Hematopoietic multipotent progenitor cell (in vitro differentiated cells): Measurements from ENCODE around the gene WNK2. TPM values are rescaled to one million over a fixed set of nuclear protein-coding genes. Genes with fewer than 3 reads are reported as not detected.

Experiments
- DNase-seq, 3 donors: peaks; one replicate each; pipeline ENCODE4 v3.0.0-alpha.2; 2011 to 2015; ENCODE audit warnings: low read depth in 2 of 3, low spot score in 2 of 3
- total RNA-seq: library from RNA; depleted of rRNA; stranded (reverse); fragments of >200 nt; gene quantifications from one replicate; pipeline ENCODE4 v1.2.3, GENCODE V29; 2012

WNK2 gene
- total RNA-seq, 1 donor: under 0.01 TPM

DNA sequence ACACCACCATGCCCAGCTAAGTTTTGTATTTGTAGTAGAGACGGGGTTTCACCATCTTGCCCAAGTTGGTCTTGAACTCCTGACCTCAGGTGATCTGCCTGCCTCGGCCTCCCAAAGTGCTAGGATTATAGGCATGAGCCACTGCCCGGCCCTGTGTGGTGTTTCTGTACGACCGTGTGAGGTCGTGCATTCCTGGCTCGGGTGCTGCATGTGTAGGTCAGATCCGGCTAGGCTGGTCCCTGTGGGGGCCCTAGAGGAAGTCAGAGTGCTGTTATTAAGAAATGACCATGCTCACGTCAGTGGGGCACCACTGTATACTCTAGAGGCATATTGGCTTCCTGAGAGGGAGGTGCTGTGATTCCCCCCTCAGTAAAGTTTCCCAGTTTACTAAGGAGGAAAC lies 13.7 kb downstream of the WNK2 start:
- DNase-seq: no peak

DNA sequence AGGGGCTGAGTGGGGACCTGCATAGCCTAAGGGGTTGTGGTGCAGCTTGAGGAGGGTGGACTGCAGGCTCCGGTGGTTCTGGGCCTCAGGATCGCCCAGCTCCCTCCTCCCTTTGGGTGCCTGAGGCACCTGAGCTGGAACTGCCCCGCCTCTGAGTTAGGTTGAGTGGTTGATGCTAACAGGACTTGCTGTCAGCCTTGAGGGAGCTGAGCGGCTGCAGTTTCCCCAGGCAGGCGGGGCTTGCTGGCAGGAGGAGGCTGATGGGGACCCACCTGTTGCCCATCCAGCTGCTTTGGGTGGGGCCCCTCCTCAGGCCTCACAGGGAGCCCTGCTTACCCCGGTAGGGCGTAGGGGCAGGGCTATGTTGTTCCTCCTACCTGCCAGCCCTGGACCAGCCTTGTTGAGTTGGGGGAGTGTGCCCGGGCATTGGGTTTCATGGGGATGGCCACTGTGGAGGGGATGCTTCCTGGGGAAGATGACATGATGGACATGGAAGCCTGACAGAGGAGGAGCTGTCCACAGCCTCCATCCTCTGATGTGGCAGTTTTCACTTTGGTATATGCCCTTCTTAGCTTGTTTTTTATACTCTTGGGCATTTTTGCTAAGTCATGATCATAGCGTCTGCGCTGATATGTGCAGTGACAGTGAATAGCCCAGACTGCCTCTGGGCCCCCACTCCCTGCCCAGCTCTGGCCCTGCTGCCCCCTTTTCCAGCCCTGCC lies 14.3 kb downstream of the WNK2 start:
- peak in 1 of 3 donors; percentile 54 for DNase-seq

- DNase-seq: no peak
These were observed 15.1 kb downstream of the WNK2 start for GRCh38 chr9:93198838-93199625.

GRCh38 chr9:93200449-93200742 lies 16.5 kb downstream of the WNK2 start:
- no peak for DNase-seq

DNA sequence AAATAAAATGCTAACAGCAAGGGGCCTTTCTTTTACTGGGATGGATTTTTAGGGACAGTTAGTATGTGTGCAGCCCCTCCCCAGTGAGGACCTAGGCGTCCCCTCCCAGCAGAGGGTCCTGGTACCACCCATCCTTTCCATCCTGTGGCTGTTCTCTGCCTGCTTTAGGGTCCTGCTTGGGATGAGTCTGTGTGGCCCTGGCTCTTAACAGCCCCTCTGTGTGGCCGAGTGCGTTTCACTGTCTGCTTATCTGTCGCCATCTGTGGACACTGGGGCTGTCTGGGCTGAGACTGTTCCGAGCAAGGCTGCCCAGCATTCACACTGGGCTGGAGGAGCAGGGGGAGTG lies 17.0 kb downstream of the WNK2 start:
- DNase-seq: no peak

GRCh38 chr9:93203026-93203717 lies 19.2 kb downstream of the WNK2 start:
- no peak for DNase-seq

DNA sequence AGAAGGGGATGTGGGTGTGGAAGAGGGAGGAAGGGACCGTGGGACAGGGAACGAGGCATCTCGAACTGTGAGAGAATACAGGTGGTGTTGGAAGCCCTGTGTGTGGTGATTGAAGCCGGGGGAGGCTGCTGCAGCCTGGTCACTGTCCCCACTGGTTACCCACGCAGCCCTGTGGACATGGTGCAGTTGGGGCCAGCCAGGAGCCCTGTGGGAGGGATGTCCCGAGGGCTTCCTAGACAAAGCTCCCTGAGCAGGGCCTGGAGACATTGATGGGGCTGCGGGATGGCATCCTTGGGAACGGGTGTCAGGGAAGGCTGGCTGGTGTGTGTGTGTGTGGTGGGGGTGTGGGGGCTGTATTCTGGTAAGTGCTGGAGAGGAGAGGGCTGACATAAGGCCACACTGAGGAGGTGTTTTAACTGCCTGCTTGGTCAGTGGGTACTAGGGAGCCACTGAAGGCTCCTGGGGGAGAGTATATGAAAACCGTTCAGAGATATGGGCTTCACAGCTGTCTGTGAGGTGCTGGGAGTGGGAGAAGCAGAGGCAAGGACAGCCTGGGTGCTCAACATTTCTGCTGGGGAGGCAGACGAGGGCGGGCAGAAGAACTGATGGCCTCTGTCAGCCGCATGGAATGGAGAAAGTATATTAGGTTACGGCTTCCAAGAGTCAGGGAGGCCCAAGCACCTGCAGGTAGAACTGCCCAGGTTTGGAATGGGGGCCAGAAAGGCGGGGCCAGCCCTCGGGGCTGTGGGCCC lies 20.0 kb downstream of the WNK2 start:
- no peak for DNase-seq

GRCh38 chr9:93204470-93205043 lies 20.6 kb downstream of the WNK2 start:
- no peak for DNase-seq

- no peak for DNase-seq
These were observed 21.3 kb downstream of the WNK2 start for GRCh38 chr9:93205045-93205768.

DNA sequence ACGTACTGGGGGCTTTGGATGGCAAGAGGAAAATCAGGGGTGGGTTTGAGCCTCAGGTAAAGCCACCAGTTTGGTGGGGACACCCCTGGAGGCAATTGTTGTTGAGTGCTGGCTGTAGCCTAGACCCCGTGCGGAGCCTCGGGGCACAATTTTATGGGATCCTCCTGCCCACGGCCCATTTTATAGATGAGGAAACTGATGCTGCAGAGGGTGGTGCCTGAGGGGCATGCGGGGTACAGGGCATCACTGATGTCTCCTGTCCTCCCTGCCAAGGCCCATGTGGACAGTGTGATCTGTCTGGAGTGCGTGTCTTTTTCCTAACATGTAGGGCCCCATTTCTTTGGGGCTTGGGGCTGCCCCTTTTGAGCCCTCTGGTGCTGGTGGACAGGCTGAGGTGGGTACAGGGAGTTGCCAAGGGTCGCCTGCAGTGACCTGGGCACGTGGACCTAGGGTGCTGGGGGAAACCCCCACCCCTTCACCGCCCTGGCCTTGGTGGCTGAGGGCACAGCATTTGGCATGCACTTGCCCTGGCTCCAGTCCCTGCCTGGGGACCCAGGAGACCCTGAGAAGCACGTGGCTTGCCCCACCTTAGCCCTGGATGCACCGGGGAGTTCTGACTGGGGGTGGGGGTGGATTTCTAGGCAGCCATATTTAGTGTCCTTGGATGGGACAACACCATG lies 22.1 kb downstream of the WNK2 start:
- DNase-seq: no peak

DNA sequence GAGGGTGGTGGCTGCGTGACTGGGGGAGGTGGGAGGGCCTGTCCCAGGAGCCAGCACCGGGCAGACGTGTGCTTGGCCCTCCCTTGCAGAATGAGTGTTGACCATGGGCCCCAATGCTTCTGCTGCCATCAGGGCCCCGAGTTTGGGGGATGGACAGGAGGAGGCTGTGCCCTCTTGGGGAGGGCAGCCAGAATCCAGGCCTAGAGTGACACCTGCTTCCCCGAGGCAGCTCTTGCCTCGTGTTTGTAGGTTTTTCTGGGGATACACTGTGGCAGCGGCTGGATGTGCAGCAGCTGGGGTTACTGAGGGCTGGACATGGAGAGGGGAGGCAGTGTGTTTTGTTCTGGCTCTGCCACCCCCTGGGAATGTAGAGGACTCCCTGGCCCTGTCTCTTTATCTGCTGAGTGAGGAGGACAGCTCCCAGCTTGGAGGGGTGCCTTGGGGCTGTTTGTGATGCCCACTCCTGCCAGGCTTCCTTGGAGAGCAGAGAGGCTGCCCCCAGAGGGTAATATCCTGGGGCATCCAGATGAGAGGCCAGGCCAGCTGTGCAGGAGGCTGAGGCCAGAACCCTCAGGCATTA lies 22.7 kb downstream of the WNK2 start:
- DNase-seq: no peak

DNA sequence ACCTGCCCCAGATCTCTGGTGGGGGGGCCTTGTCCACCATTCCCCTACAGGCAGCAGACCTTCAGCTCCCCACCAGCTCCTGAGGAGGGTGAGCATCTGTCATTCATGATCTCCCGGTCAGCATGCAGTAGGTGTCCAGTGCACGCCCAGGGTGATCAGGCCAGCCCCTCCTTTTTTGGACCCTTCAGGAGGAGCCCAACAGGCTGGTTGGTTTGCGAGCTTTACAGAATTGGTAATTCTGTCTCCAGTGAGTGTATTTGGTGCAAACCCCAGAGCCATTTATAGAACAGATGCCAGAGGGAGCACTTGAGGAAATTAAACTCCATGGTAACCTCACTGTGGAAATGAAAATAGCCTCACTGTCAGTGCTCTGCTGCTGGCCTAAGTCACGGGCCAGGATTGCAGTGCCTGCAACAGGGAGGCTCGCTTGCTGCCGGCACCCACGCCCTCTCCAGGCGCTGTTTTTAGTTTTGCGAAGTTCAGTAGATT lies 23.4 kb downstream of the WNK2 start:
- no peak for DNase-seq

GRCh38 chr9:93207860-93208734 lies 24.2 kb downstream of the WNK2 start:
- no peak for DNase-seq

- no peak for DNase-seq
These were observed 25.2 kb downstream of the WNK2 start for GRCh38 chr9:93209097-93209496.

DNA sequence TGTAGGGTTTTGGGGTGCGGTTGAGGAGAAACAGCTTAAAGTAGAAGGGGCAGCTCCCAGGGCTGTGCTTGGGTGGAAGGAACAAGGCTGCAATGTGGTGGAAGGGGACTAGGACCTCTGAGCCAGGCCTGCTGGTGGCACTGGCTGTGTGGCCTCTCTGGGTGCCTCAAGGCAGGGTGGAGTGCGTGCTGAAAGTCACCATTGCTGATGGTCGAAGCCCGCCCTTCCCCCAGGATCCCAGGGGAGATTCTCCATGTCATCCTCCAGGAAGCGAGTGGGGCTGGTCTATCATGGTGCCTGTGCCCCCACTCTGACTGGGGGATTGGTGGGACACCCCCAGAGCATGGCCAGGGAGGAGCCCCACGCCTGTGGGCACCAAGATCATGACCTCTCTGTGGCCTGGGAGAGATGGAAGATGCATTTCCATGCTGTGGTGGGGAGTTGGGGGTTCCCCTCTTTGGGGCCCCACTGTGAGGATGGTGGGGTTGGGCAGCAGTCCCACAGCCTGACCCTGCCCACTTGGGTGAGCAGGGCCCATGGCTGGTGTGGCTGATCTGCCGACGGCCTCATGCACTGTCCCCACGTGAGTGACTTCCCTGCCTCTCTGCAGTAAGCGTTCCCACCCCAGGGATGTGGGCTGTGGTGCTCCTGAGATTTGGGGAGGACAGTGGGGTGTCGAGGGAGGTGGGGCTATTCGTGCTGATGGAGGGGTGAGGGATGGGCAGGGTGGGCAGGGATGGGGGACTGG lies 25.8 kb downstream of the WNK2 start:
- no peak for DNase-seq

DNA sequence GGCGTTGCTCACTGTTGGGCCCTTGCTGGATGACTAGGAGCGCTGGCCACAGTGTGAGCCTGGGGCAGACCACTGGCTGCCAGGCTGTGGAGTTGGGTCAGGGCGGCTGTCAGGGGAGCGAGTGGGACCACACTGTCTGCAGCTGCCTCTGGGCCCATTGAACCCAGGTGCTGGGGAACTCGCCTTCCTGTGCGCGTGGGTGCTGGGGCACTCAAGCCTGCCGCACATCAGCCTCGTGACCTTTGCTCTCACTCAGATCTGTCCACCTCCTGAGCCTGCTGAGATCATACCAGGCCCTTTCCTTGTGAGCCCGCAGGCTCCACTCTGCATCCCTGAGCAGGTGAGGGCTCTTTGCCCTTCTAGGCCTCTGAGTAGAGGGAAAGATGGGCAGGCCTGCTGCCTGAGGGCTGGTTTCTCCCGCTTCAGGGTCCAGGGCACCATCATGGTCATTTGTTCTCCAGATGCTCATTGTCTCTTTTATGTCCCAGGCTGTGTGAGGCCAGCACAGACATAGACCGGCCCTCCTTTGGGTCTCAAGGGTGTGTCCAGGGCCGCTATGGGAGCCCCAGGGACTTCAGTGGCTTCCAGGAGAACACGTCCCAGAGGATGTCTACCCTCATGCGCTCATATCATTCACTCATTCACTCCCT lies 26.5 kb downstream of the WNK2 start:
- no peak for DNase-seq
